Activated gamma-delta T cell (primary cell): Measurements from ENCODE around the gene NPHP4.

Experiments
- DNase-seq: peaks from one replicate; lab custom pipeline; 2025; lab: John Stamatoyannopoulos, UW

Gene NPHP4

DNA sequence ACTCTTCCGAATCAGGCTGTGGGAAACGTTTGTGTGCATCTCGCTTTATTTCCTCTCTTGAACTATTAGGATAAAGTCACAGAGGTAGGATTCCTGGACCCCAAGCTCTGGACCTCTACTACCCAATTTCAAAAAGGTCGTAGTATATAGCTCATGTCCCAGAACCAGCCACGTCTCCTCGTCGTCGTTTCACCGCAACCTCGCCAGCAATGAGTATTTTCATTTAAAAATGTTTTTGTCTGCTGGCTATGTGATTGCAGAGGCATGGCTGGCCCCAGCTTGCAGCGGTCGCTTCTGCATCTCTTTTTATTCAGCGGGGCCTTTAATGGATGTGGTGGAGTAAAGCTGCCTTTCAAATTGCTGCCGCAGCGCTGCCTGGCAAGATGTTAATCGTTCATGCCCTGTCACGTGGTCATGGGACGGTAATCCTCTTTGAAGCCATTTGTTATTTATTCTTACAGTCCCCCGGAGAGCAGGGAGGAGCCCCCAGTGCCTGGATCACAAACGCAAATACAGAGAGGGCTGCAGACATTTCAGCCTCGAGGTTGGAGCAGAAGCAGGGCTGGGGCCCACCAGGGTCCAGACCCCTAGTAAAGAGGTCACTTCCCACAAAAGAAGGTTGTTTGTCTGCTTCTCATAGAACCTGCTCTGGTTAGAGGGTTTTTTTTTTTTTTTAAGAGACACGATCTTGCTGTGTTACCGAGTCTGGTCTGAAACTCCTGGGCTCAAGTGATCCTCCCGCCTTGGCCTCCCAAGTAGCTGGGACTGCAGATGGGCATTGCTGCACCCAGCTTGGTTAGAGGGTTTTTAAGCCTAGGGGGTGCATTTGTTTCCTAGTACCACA, 11.6 kb upstream of the NPHP4 start:
- DNase-seq, result no peak

DNA sequence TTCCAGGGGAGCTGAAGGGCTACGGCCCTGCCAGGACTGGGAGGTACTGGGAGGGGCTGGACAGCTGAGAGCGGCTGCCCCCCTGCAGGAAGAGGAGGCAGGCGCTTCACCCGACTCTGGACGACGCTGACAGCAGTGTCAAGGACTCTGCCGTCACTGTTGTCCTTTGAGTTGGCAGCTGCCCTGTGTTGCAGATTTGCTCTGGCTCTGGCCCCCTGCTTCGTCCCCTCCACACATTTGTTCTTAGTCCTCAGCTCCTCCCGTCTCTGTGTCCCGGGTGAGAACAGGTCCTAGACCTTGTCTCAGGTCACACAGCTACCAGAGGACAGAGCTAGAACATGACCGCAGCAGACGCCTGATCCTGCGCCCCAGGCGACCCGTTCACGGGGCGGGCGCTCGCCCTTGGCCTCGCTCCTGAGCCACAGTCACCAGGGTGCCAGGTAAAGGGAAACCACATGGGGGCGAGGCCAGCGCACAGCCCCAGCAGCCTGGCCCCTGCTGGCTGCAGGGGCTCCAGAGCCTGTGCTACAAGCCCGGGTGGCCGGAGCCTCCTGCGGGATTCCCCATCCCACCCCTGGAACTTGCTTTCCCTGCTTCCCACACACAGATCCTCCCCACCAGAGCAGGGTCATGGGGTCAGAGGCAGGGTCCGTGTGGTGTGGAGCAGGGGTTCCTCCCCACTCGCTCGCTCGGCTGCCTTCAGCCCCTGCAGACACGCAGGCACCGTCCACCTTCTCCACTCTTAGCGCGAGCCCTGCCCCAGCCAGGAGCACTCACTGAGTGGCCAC, 10.7 kb upstream of the NPHP4 start:
- no peak for DNase-seq

DNA sequence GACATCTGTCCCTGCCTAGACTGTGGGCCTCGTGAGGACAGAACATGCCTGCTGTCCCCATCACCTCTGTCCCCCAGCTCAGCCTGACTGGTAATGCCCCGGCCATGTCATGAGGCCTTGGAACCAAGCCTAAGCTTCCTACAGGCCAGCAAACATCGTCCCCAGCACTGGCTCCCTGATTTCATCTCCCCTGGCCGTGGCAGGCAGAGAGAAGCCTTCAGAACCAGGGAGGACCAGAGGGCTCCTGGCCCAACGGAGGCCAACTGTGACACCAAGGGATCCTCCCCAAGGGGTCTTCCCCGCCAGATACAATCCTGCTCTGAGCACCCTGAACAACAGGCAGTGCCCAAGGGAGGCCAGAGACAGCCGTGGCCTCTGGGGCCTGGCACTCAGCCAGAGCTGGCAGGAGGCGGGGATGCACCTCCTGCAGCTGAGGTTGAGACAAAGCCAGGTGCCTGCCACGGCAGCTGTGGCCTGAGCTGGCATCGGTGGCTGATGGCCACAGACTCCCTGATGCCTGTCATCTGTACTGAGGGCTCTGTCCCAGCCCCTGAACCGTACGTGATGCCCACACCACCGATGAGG, 9.9 kb upstream of the NPHP4 start:
- DNase-seq, result no peak

DNA sequence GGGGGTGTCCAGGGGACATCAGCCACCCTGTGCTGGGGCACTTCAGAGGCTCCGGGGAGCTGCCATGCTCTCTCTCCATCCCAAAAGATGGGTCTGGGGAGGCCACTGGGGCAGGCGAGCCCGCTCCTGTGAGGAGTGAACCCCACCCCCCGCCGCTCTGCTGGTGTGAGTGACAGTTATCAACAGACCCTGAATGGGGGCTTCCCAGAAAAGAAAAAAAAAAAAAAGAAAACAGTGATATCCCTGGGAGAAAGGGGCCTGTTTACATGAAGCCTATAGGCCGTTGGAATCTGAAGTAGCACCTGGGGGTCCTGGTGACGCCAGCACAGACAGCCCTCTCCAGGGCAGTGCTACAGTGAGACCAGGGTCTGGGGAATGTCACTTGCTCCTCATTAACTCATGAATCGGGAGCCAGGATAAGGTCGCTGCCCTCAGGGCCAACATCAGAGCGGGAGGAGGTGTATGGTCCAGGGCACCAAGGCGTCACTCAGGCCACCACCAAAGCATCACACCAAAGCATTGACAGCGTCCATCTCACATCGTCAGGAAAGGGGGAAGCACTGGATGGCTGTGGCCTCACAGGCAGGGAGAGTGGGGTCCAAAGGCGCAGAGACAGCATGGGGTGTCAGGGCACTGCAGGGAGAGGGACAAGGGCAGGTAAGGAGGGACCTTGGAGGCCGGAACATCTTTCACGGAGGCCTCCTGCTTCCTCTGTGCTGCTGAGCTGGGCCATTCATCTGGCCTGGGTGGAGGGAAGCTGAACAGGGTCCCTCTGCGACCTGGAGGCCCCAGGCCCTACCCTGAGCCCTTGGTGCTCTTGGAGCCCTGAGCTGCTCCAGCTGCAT, 8.4 kb upstream of the NPHP4 start:
- DNase-seq, result no peak

DNA sequence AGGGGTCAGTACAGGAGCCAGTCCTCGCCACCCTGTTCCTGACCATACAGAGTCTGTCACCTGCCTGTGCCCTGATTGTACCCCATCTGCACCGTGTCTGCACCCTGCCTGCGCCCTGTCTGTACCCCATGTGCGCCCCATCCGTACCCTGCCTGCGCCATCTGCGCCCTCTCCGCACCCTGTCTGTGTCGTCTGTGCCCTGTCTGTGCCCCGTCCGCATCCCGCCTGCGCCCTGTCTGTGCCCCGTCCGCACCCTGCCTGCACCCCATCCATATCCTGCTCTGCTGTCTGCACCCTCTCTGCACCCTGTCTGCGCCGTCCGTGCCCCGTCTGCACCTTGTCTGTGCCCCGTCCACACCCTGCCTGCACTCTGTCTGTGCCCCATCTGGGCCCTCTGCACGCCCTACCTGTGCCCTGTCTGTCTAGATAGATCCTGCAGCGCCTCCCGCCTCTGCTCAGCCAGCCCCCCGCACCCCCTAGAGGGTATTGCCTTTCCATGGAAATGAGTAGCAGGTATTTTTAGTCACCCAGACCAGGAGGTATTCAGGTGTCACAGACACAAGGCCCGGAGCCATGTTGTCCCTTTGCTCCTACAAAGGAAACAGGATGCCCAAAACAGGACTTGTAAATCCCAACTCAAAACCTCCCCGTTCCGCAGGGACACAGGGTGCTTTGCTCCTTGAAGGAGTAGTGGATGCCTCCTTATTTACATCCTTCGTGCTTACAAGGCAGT, 7.7 kb upstream of the NPHP4 start:
- no peak for DNase-seq

DNA sequence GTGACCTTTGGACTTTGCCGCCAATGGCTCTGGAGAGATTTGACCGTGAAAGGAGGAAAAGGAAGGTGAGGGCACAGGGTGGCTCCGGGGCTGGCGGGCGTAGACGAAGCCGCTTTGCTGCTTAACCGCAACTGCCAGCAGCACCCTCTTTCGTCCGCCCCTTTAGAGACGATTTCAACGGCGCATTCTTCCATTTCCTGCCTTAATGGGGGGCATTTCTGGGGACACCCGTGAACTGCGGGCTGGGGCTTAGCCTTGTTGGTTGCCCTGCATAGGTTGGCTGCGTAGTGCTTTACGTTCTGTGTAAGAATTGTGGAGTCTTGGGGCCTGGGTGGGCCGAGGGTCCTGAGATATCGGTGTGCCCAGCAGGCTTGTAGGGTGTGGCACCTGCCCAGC, 6.7 kb upstream of the NPHP4 start:
- no peak for DNase-seq

DNA sequence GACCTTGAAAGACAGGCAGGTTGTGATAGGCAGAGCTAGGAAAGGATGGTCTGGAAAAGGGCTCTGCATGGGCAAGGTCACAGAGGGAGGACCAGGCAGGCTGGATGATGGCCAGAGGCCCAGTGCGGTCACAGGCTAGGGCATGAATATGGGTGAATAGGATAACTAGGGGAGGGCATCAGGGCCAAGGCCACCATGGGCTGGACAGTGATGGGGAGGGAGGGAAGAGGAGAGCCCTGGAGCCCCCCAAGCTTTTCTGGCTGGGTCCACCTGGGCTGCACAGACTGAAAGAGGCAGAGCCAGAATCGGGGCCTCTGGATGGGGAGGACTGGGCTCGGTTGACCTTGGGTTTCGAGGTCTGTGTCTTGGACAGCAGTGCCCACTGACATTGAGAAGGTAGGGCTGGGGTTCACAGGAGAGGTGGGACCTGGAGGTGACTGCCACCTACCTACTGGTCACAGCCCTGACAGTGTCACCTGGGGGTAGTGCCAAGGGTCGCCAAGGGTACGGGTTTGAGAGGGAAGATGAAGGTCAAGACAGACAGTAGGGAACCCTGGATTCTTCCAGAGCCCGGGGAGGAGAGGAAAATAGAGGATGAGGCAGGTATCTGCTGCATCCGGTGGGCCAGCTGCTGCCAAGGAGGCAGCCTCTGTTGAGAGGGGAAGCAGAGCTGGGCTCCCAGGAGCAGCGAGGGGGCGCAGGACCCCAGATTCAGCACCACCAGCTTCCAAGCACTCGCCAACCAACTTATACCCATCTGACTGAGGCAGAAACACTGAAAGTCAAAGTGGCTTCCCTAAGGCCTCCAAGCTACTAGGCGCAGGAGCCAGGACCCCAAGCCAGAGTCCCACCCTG, 6.1 kb upstream of the NPHP4 start:
- DNase-seq, result no peak

DNA sequence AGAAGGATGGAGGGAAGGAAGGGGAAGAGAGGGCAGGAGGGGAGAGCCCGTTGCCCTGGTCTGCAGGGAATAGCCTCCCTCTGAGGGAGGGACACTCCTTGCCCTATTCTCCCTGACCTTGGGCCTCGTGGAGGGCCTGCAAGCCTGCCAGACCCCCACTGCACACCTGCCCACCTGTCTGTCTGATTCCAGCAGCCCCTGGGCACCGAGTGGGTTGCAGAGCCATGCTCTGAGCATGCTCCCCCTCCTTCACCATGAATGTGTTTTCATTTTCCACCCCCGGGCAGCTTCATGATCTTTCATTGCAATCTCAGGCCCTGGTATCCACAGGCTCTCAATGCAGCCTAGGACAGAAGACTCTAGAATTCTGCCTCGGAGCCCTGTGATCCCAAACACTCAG, 5.1 kb upstream of the NPHP4 start:
- no peak for DNase-seq

DNA sequence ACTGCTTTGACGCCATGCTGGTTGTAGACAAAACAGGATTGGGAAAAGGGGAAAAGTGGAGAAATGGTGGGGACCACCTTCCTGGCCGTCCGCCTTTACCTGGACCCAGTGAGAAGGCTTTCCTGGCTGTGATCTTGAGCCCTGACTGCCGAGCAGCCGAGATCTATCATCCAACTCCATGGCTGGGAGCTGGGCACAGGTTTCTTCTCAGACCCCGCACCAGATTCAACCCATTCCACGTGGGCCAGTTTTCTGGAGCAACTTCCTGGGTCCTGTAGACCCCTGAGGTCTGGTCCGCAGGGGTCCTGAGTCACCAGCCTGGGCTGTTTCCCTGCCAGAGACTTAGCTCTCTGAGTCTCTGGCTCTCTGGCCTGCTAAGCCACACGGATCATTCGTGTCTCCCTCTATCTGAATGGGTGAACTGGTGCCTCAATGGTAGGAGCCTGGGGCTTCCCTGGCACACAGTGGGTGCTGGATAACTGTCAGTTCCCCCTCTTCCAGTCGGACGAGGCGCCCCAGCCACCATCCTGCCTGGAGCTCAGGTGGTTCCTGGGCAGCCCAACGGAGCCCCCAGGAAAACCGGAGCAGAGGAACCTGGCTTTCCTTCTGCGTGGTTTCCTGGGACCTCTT, 4.5 kb upstream of the NPHP4 start:
- no peak for DNase-seq

DNA sequence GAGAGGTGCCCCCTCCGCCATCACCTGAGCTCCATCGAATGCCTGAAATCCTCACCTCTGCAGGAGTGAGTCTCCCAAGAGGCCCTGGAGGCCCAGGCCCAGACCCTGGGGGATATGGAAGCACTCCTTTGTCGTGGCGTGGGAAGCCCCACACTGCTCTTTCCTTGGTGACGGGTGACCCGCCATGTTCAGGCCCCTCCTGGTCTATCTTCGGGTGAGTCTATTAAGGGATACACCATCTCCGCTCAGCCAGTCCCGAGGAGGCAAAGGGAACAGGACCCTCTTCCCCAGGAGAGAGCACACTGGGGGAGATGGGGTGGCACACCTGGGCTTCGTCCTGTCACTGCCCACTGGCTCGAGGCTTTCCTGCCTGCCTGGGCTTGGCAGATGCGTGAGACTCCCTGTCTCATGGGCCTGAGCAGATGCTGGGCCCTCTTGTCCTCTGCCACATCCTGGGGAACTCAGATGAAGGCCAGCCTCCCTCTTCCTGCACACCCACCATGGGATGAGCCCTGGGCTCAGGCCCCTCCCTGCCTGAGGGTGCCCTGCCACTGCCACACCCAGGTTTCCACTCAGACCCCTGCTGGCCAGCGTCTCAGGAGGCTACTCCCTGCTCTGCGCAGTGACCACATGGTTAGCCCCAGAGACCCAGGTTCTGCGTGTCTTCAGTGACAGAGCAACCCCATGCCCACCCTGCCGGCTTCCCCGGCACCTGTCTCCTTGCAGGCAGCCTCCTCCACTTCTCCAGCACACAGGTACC, 3.8 kb upstream of the NPHP4 start:
- DNase-seq, result no peak

DNA sequence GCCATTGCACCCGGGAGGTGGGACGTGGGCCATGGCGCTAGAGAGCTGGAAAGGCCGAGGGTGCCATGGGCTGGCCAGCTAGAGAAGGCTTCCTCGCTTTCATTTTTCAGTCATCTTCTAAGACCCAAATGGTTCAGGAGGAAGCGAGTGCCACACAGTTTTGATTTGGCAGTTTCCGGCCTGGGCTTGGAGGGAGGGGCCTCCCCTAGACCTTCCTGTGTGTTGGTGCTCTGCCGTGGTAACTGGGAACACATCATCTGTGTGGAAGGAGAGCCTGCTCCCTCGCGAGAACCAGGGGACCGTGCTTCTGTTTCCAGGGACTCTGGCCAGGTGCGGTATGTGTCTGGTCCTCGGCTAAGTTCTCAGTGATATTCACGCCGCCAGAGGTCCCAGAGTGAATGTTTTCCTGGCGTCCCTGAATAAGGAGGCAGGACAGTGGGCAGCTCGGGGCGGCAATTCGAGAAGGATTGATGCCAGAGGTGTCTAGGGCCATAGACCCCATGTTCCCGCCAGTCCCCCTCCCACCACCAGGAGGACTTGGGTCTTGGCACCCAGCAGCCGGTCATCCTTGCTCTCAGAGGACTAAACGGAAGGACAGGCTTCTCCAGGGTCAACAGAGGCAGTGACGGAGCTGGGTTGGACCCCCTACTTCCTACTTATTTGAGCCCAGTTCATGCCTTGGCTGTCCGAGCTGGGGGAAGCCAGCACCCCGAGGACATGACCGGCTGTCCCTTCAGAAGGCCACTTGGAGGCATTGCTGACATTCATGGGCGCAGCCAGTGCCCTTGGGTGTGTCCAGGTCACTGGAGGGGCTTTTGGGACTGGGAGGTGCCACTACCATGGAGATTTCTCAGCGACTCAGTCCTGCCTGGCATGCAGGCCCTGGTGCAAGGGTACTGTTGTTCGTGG, 2.7 kb upstream of the NPHP4 start:
- DNase-seq, result no peak

DNA sequence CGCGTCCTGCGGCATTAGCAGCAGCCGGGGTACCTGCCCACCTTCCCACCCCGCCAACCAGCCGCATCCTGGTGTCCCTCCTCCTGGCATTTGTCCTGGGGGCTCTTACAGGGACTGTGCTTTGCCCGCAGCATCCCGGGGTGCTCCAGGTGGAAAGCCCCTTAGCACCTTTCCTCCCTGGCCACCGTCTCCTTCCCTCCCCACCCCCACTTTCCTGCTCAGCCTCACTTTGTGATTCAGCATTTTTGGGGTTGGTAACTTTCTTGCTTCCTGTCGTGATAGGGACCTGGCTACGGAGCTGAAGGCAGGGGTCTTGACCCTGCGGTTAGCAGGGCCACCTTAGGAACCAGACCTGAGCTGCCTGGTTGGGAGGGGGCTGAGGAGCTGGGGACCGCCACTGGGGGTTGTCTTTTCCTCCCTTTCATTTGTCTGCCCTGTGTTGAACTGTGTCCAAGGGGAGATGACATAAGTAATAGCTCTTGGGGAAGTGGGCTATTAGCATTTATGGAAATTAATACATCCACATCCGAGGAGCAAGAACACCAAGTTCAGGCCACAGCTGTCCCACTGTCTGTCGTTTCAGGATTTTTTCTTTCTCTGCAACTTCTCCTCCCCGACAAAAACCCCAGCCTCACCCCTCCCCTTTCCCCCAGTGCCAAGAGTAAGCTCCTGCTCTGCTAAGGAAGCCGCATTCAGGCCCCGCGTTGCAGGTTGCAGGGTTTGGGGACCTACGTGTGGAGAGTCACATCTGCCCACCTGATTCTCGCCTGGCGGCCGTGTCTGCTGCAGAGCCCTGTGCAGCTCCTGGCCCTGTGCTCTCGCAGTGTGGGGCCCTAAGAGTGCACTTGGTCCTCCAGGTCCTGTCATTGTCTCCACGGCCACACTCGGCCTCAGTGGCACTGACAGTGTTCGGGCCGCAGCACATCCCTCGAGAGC, 1.6 kb upstream of the NPHP4 start:
- no peak for DNase-seq

DNA sequence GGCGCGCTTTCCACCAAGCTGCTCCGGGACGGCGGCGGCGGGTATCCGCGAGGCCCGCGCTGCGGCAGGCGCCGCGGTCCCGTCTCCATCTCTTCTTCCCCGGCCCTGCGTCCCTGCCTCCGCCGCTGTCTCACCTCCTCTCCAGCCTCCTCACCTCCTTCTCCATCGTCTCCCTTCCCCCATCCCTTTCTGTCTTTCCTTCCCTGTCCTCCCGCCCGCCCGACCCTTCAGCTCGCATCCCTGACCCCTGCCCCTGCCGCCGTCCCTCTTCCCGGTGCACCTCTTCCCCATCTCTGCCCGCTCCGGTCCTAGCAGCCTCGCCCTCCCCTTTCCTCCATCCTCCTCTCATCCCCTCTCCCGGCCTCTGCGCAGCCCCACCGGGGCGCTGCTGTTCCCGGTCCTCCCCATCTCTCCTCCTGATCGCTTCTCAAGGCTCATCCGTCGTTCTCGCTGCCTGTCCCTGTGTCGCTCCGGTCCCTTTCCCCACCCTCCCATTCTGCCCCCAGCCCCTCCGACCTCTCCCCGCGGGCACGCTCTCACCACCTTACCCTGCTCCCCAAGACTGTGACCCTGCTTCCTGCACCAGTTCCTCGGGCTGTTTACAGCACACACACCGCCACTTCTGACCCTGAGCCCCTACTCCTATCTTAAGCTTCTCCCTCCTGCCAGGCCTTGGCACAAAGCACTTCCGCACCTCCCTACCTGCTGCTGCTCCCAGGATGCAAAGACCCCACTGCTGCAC, 760 bp upstream of the NPHP4 start:
- DNase-seq, result no peak

DNA sequence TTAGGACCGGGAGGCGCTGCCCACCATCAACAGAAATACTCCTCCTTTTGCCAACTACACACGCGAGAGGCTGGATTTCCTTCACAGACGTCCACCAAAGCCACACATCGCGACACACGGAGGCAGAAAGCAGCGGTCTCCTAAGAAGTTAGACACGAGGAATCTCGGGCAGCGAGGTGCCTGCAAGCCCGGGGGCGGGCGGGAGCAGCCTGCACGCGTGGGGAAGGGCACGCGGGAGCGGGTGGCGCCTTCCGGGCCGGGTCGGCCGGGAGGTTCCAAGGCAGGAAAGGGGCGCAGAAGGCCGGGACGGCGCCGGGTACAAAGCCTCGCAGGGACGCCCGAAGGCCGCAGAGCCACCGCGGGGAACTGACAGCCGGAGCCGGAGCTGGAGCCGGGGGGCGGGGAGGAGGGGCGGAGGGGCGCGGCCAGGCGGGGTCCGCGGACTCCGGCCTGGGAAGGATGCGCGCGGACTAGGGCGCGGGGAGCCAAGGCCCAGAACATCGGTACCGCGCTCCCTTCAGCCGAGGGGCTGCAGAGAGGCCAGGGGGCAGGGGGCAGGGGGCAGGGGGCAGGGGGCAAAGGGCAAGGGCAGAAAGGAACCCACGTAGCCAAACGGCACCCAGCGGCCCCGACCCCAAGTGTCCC, 722 bp downstream of the NPHP4 start:
- peak; percentile 44 for DNase-seq

DNA sequence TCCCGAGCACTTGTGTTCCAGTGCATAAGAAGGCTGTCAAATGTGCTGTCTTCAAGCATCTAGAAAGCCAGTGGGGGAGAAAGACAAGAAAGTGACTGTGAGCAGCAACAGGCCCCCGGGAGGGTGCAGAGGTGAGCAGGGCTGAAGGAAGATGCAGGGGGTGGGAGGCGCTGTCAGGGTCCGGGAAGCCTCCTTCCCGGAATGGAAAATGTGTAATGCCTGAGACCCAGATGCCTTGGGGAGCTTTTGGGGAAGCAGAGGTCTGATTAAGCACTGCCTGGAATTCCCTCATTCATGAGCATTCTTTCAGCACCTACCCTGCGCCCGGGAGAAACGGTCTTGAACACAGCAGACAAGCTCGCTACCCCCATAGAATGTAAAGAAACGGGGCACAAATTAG, 1.3 kb downstream of the NPHP4 start:
- DNase-seq, result no peak
